GM23338 (cell line): Measurements from ENCODE around the gene REM2. TPM values are rescaled to one million over a fixed set of nuclear protein-coding genes. Genes with fewer than 3 reads are reported as not detected.
"Not testable (repeated sequence)": the region's sequence is repeated elsewhere in the genome, so short reads cannot be mapped to it uniquely, and the experiment has no call there.

Experiments used
- ATAC-seq: fragments of 200-7000 bp; cut with Tn5 transposase; 3 replicates; pipeline ENCODE4 v1.9.1; 2020
- DNase-seq: peaks from one replicate; pipeline ENCODE4 v3.0.0-alpha.2; 2015; ENCODE audit warnings: low spot score
- H2AFZ ChIP-seq: fragments of 200-600 bp; sonication (generic); 2 replicates; pipeline ENCODE4 v1.8.0; 2016; ENCODE audit warnings: antibody characterized with exemption, mild to moderate bottlenecking, moderate library complexity
- H3F3A ChIP-seq: fragments of 200-600 bp; sonication (generic); replicated peaks from 2 replicates; pipeline ENCODE4 v1.8.0; 2017; ENCODE audit warnings: antibody characterized with exemption, mixed run types, low read depth
- H3K27ac ChIP-seq: fragments of 200-600 bp; sonication (generic); 2 replicates; pipeline ENCODE4 v1.6.1; 2016; ENCODE audit warnings: low read depth
- H3K27me3 ChIP-seq: fragments of 200-600 bp; sonication (generic); 2 replicates; pipeline ENCODE4 v1.8.0; 2016; ENCODE audit warnings: mild to moderate bottlenecking, mixed run types, moderate library complexity; ENCODE audit not compliant: insufficient read depth
- H3K36me3 ChIP-seq: fragments of 200-600 bp; sonication (generic); 2 replicates; pipeline ENCODE4 v1.8.0; 2016; ENCODE audit warnings: mild to moderate bottlenecking; ENCODE audit not compliant: insufficient read depth
- H3K4me1 ChIP-seq: fragments of 200-600 bp; sonication (generic); 2 replicates; pipeline ENCODE4 v1.8.0; 2016; ENCODE audit warnings: mild to moderate bottlenecking, moderate library complexity; ENCODE audit not compliant: insufficient read depth
- H3K4me2 ChIP-seq: fragments of 200-600 bp; sonication (generic); 2 replicates; pipeline ENCODE4 v1.7.1; 2017; ENCODE audit warnings: mixed run types
- H3K4me3 ChIP-seq: fragments of 200-600 bp; sonication (generic); 2 replicates; pipeline ENCODE4 v1.6.1; 2016; ENCODE audit warnings: mixed run types
- H3K79me2 ChIP-seq: fragments of 200-600 bp; sonication (generic); replicated peaks from 2 replicates; pipeline ENCODE4 v1.8.0; 2017; ENCODE audit warnings: mild to moderate bottlenecking; ENCODE audit not compliant: insufficient read depth
- H3K9me2 ChIP-seq: fragments of 200-600 bp; sonication (generic); 2 replicates; pipeline ENCODE4 v1.8.0; 2017; ENCODE audit not compliant: insufficient read depth
- H4K20me1 ChIP-seq: fragments of 200-600 bp; sonication (generic); replicated peaks from 2 replicates; pipeline ENCODE4 v1.8.0; 2017; ENCODE audit warnings: mild to moderate bottlenecking; ENCODE audit not compliant: insufficient read depth
- H3K27ac Mint-ChIP-seq: 2 replicates; pipeline ENCODE4 v1.8.0; 2020; ENCODE audit warnings: inconsistent platforms, mild to moderate bottlenecking, moderate library complexity, mixed read lengths
- H3K27me3 Mint-ChIP-seq: 3 replicates; pipeline ENCODE4 v1.8.0; 2022; ENCODE audit warnings: low read depth, mild to moderate bottlenecking, moderate library complexity, mixed read lengths, inconsistent platforms; ENCODE audit not compliant: insufficient read depth, poor library complexity
- H3K36me3 Mint-ChIP-seq: 3 replicates; pipeline ENCODE4 v1.8.0; 2021; ENCODE audit warnings: low read depth, mild to moderate bottlenecking, inconsistent platforms, moderate library complexity, mixed read lengths
- H3K4me1 Mint-ChIP-seq: 3 replicates; pipeline ENCODE4 v1.8.0; 2020; ENCODE audit warnings: mild to moderate bottlenecking, inconsistent platforms, mixed read lengths
- H3K4me3 Mint-ChIP-seq: 3 replicates; pipeline ENCODE4 v1.8.0; 2021; ENCODE audit warnings: moderate library complexity, mild to moderate bottlenecking, inconsistent platforms, mixed read lengths
- H3K9me3 Mint-ChIP-seq: 3 replicates; pipeline ENCODE4 v1.8.0; 2020; ENCODE audit warnings: moderate library complexity, mild to moderate bottlenecking, inconsistent platforms, mixed read lengths
- CREB1 ChIP-seq: fragments of 250-450 bp; sonication (Bioruptor Pico); IDR thresholded peaks from 2 replicates; pipeline ENCODE4 v1.5.0; 2020; ENCODE audit warnings: low read depth, mild to moderate bottlenecking, moderate library complexity
- EZH2 ChIP-seq: fragments of 200-600 bp; sonication (generic); IDR thresholded peaks from one replicate; pipeline ENCODE4 v1.8.0; 2017; ENCODE audit warnings: antibody characterized with exemption, mild to moderate bottlenecking, low read depth; ENCODE audit not compliant: unreplicated experiment
- EZH2phosphoT487 ChIP-seq: fragments of 200-600 bp; sonication (generic); IDR thresholded peaks from one replicate; pipeline ENCODE4 v1.8.1; 2018; ENCODE audit warnings: antibody characterized with exemption; ENCODE audit not compliant: unreplicated experiment
- STAT1 ChIP-seq: IDR thresholded peaks from one replicate; pipeline ENCODE4 v1.6.1; 2016; ENCODE audit warnings: antibody characterized with exemption; ENCODE audit not compliant: unreplicated experiment
- ZNF331 ChIP-seq: fragments of 250-450 bp; sonication (Bioruptor Pico); IDR thresholded peaks from 2 replicates; pipeline ENCODE4 v1.5.0; 2020; ENCODE audit warnings: low read depth, mild to moderate bottlenecking, moderate library complexity
- polyA plus RNA-seq: library from polyadenylated mRNA; unstranded; fragments of >200 nt; fragmentation: Nextera tagmentation; extraction: Ambion mirVana; gene quantifications from 2 replicates; pipeline ENCODE4 v1.2.1, GENCODE V29; 2016
- total RNA-seq: library from RNA; depleted of rRNA; stranded (reverse); fragments of >200 nt; shearing (Covaris generic); gene quantifications from 2 replicates; pipeline ENCODE4 v1.2.3, GENCODE V29; 2014
- TF ChIP-seq, protein P1 (sequence below): IDR thresholded peaks from one replicate; pipeline ENCODE4 v1.6.1; 2018; ENCODE audit warnings: antibody characterized with exemption; ENCODE audit not compliant: unreplicated experiment
- TF ChIP-seq, protein P2 (sequence below), 2 experiments: fragments of 200-600 bp in 1 of 2; sonication (generic) in 1 of 2; conservative IDR thresholded peaks; 2 replicates each; pipeline versions ENCODE4 v1.5.1 to v1.6.1; 2016 to 2017; ENCODE audit warnings: antibody characterized with exemption in 2 of 2, low read depth in 2 of 2, mild to moderate bottlenecking in 2 of 2, moderate library complexity in 1 of 2

REM2 gene
- total and polyA plus RNA-seq, 2 experiments from 2014 or later: 0.31 to 2.9 TPM

DNA sequence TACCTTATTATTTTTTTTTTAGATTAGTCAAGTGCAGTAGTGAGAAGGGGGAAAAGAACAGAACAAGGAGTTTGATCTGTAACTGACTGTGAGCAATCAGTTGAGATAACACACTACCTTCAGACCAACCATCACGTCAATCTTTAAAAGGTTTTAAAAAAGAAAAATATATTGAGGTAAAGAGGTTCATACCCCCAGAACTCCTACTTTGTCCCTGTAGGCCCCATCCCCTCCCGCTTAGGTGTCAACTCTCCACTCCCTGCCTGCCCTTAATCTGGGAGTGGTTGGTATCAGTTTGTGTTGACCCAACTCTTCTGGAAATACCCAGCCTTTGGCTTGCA, 30.5 kb upstream of the REM2 start (continued):
- TF ChIP-seq, protein P1, sequence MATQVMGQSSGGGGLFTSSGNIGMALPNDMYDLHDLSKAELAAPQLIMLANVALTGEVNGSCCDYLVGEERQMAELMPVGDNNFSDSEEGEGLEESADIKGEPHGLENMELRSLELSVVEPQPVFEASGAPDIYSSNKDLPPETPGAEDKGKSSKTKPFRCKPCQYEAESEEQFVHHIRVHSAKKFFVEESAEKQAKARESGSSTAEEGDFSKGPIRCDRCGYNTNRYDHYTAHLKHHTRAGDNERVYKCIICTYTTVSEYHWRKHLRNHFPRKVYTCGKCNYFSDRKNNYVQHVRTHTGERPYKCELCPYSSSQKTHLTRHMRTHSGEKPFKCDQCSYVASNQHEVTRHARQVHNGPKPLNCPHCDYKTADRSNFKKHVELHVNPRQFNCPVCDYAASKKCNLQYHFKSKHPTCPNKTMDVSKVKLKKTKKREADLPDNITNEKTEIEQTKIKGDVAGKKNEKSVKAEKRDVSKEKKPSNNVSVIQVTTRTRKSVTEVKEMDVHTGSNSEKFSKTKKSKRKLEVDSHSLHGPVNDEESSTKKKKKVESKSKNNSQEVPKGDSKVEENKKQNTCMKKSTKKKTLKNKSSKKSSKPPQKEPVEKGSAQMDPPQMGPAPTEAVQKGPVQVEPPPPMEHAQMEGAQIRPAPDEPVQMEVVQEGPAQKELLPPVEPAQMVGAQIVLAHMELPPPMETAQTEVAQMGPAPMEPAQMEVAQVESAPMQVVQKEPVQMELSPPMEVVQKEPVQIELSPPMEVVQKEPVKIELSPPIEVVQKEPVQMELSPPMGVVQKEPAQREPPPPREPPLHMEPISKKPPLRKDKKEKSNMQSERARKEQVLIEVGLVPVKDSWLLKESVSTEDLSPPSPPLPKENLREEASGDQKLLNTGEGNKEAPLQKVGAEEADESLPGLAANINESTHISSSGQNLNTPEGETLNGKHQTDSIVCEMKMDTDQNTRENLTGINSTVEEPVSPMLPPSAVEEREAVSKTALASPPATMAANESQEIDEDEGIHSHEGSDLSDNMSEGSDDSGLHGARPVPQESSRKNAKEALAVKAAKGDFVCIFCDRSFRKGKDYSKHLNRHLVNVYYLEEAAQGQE: no peak
- TF ChIP-seq ZNF331 (CRISPR knock-in tag) (no peak), CREB1 (CRISPR knock-in tag) (no peak), STAT1 (no peak), EZH2phosphoT487 (no peak), EZH2 (no peak)
- TF ChIP-seq, protein P2, sequence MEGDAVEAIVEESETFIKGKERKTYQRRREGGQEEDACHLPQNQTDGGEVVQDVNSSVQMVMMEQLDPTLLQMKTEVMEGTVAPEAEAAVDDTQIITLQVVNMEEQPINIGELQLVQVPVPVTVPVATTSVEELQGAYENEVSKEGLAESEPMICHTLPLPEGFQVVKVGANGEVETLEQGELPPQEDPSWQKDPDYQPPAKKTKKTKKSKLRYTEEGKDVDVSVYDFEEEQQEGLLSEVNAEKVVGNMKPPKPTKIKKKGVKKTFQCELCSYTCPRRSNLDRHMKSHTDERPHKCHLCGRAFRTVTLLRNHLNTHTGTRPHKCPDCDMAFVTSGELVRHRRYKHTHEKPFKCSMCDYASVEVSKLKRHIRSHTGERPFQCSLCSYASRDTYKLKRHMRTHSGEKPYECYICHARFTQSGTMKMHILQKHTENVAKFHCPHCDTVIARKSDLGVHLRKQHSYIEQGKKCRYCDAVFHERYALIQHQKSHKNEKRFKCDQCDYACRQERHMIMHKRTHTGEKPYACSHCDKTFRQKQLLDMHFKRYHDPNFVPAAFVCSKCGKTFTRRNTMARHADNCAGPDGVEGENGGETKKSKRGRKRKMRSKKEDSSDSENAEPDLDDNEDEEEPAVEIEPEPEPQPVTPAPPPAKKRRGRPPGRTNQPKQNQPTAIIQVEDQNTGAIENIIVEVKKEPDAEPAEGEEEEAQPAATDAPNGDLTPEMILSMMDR (conservative IDR thresholded peaks at IDR 0.05; ENCODE audit: low read depth in 2 of 2): no peak

DNA sequence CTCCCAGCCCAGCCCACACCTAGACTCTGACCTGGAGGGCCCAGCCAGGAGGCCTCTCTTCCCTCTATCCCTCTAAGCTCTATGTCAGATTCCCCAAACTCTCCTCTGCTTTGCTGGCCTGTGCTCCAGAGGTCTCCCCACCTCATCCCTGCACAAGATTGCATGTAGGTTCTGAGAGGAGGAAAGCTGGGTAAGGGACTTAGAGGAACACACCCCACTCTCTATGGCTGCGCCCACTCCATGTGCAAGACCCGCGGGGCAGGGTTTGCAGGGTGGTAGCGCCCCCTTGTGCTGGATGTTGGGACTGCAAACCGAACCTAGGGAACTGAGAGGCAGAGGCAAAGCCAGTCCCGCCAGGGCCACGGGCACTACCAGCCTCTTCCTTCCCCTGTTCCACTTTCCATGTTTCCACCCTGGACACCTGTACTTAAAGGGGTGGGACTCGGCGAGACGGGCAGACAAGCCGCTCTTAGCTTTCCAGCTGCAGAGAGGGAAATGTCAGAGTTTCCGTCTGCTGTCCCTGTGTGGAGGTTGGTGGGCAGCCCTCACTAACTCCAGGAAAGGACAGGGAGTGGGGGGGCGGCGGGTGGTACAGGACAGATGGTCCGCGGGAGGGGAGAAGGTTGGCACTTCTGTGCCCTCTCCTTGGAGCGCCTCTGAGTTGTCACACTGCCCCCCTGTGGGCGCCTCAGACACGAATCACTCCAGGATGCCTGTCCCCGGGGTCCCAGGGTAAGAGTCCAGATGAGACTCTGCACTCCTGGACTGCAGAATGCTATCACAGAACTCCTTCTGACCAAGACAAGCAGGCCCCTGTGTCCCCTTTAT, 29.9 kb upstream of the REM2 start:
- Mint-ChIP-seq H3K4me1 (peaks cover 19% of the 10 kb centered on the region), H3K27ac (peak overlapping the region; percentile 84), H3K27me3 (peaks cover 4% of the 10 kb centered on the region), H3K9me3 (no peaks in the 10 kb centered on the region; the same call in 2 of the 3 replicates), H3K36me3 (no peaks in the 10 kb centered on the region; the same call in 2 of the 3 replicates), H3K4me3 (peak overlapping the region; percentile 71)
- peak overlapping the region; percentile 89 for H2AFZ ChIP-seq
- ATAC-seq: peak; percentile 81
- H3K4me1 ChIP-seq: peaks cover 17% of the 10 kb centered on the region
- H3K27ac ChIP-seq: no peak overlapping the region
- no peaks in the 10 kb centered on the region for H4K20me1 ChIP-seq
- H3K27me3 ChIP-seq: no peaks in the 10 kb centered on the region
- H3F3A ChIP-seq: peaks cover 15% of the 10 kb centered on the region
- DNase-seq: peak; percentile 93
- no peaks in the 10 kb centered on the region for H3K36me3 ChIP-seq
- peak overlapping the region; percentile 59 for H3K4me3 ChIP-seq
- TF ChIP-seq EZH2phosphoT487: no peak
- TF ChIP-seq, protein P2 (conservative IDR thresholded peaks at IDR 0.05; ENCODE audit: low read depth in 2 of 2): peak; percentile 96 to 98
- H3K4me2 ChIP-seq: peak overlapping the region; percentile 84
- H3K9me2 ChIP-seq: no peaks in the 10 kb centered on the region
- H3K79me2 ChIP-seq: no peaks in the 10 kb centered on the region

DNA sequence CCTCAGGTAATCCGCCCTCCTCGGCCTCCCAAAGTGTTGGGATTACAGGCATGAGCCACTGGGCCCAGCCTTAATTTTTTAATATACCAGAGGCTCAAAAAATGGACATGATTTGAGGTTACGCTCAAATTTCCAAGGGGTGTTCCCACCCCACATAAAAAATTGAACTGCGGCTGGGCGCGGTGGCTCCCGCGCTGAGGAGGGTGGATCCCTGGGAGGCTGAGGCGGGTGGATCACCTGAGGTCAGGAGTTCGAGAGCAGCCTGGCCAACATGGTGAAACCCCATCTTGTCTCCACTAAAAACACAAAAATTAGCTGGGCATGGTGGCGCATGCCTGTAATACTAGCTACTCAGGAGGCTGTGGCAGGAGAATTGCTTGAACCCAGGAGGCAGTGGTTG, 28.7 kb upstream of the REM2 start:
- H3K36me3 Mint-ChIP-seq, H3K9me3 Mint-ChIP-seq, H3K4me2 ChIP-seq, H4K20me1 ChIP-seq, H3K27ac ChIP-seq, H3K36me3 ChIP-seq, H3F3A ChIP-seq, H3K4me1 Mint-ChIP-seq, H3K79me2 ChIP-seq, H3K27me3 Mint-ChIP-seq, ATAC-seq, DNase-seq, H3K4me3 Mint-ChIP-seq, H2AFZ ChIP-seq, H3K4me3 ChIP-seq, H3K27ac Mint-ChIP-seq, H3K27me3 ChIP-seq, H3K9me2 ChIP-seq, H3K4me1 ChIP-seq: not testable (repeated sequence)
